GM23338 (cell line): ENCODE data around the gene FLNA. TPM values are rescaled to one million over a fixed set of nuclear protein-coding genes. Genes with fewer than 3 reads are reported as not detected.

Source experiments
- ATAC-seq: fragments of 200-7000 bp; cut with Tn5 transposase; 3 replicates; pipeline ENCODE4 v1.9.1; 2020
- DNase-seq: peaks from one replicate; pipeline ENCODE4 v3.0.0-alpha.2; 2015; ENCODE audit warnings: low spot score
- H2AFZ ChIP-seq: fragments of 200-600 bp; sonication (generic); 2 replicates; pipeline ENCODE4 v1.8.0; 2016; ENCODE audit warnings: antibody characterized with exemption, mild to moderate bottlenecking, moderate library complexity
- H3F3A ChIP-seq: fragments of 200-600 bp; sonication (generic); replicated peaks from 2 replicates; pipeline ENCODE4 v1.8.0; 2017; ENCODE audit warnings: antibody characterized with exemption, mixed run types, low read depth
- H3K27ac ChIP-seq: fragments of 200-600 bp; sonication (generic); 2 replicates; pipeline ENCODE4 v1.6.1; 2016; ENCODE audit warnings: low read depth
- H3K27me3 ChIP-seq: fragments of 200-600 bp; sonication (generic); 2 replicates; pipeline ENCODE4 v1.8.0; 2016; ENCODE audit warnings: mild to moderate bottlenecking, mixed run types, moderate library complexity; ENCODE audit not compliant: insufficient read depth
- H3K36me3 ChIP-seq: fragments of 200-600 bp; sonication (generic); 2 replicates; pipeline ENCODE4 v1.8.0; 2016; ENCODE audit warnings: mild to moderate bottlenecking; ENCODE audit not compliant: insufficient read depth
- H3K4me1 ChIP-seq: fragments of 200-600 bp; sonication (generic); 2 replicates; pipeline ENCODE4 v1.8.0; 2016; ENCODE audit warnings: mild to moderate bottlenecking, moderate library complexity; ENCODE audit not compliant: insufficient read depth
- H3K4me2 ChIP-seq: fragments of 200-600 bp; sonication (generic); 2 replicates; pipeline ENCODE4 v1.7.1; 2017; ENCODE audit warnings: mixed run types
- H3K4me3 ChIP-seq: fragments of 200-600 bp; sonication (generic); 2 replicates; pipeline ENCODE4 v1.6.1; 2016; ENCODE audit warnings: mixed run types
- H3K79me2 ChIP-seq: fragments of 200-600 bp; sonication (generic); replicated peaks from 2 replicates; pipeline ENCODE4 v1.8.0; 2017; ENCODE audit warnings: mild to moderate bottlenecking; ENCODE audit not compliant: insufficient read depth
- H3K9me2 ChIP-seq: fragments of 200-600 bp; sonication (generic); 2 replicates; pipeline ENCODE4 v1.8.0; 2017; ENCODE audit not compliant: insufficient read depth
- H4K20me1 ChIP-seq: fragments of 200-600 bp; sonication (generic); replicated peaks from 2 replicates; pipeline ENCODE4 v1.8.0; 2017; ENCODE audit warnings: mild to moderate bottlenecking; ENCODE audit not compliant: insufficient read depth
- H3K27ac Mint-ChIP-seq: 2 replicates; pipeline ENCODE4 v1.8.0; 2020; ENCODE audit warnings: inconsistent platforms, mild to moderate bottlenecking, moderate library complexity, mixed read lengths
- H3K27me3 Mint-ChIP-seq: 3 replicates; pipeline ENCODE4 v1.8.0; 2022; ENCODE audit warnings: low read depth, mild to moderate bottlenecking, moderate library complexity, mixed read lengths, inconsistent platforms; ENCODE audit not compliant: insufficient read depth, poor library complexity
- H3K36me3 Mint-ChIP-seq: 3 replicates; pipeline ENCODE4 v1.8.0; 2021; ENCODE audit warnings: low read depth, mild to moderate bottlenecking, inconsistent platforms, moderate library complexity, mixed read lengths
- H3K4me1 Mint-ChIP-seq: 3 replicates; pipeline ENCODE4 v1.8.0; 2020; ENCODE audit warnings: mild to moderate bottlenecking, inconsistent platforms, mixed read lengths
- H3K4me3 Mint-ChIP-seq: 3 replicates; pipeline ENCODE4 v1.8.0; 2021; ENCODE audit warnings: moderate library complexity, mild to moderate bottlenecking, inconsistent platforms, mixed read lengths
- H3K9me3 Mint-ChIP-seq: 3 replicates; pipeline ENCODE4 v1.8.0; 2020; ENCODE audit warnings: moderate library complexity, mild to moderate bottlenecking, inconsistent platforms, mixed read lengths
- EZH2 ChIP-seq: fragments of 200-600 bp; sonication (generic); IDR thresholded peaks from one replicate; pipeline ENCODE4 v1.8.0; 2017; ENCODE audit warnings: antibody characterized with exemption, mild to moderate bottlenecking, low read depth; ENCODE audit not compliant: unreplicated experiment
- EZH2phosphoT487 ChIP-seq: fragments of 200-600 bp; sonication (generic); IDR thresholded peaks from one replicate; pipeline ENCODE4 v1.8.1; 2018; ENCODE audit warnings: antibody characterized with exemption; ENCODE audit not compliant: unreplicated experiment
- JUNB ChIP-seq: IDR thresholded peaks from one replicate; pipeline ENCODE4 v1.6.1; 2016; ENCODE audit warnings: antibody characterized with exemption; ENCODE audit not compliant: unreplicated experiment
- NANOG ChIP-seq: IDR thresholded peaks from 2 replicates; pipeline ENCODE4 v1.6.1; 2016; ENCODE audit warnings: antibody characterized with exemption, borderline replicate concordance
- STAT1 ChIP-seq: IDR thresholded peaks from one replicate; pipeline ENCODE4 v1.6.1; 2016; ENCODE audit warnings: antibody characterized with exemption; ENCODE audit not compliant: unreplicated experiment
- ZNF331 ChIP-seq: fragments of 250-450 bp; sonication (Bioruptor Pico); IDR thresholded peaks from 2 replicates; pipeline ENCODE4 v1.5.0; 2020; ENCODE audit warnings: low read depth, mild to moderate bottlenecking, moderate library complexity
- polyA plus RNA-seq: library from polyadenylated mRNA; unstranded; fragments of >200 nt; fragmentation: Nextera tagmentation; extraction: Ambion mirVana; gene quantifications from 2 replicates; pipeline ENCODE4 v1.2.1, GENCODE V29; 2016
- total RNA-seq: library from RNA; depleted of rRNA; stranded (reverse); fragments of >200 nt; shearing (Covaris generic); gene quantifications from 2 replicates; pipeline ENCODE4 v1.2.3, GENCODE V29; 2014
- TF ChIP-seq, protein P1 (sequence below): IDR thresholded peaks from 2 replicates; pipeline ENCODE4 v1.6.1; 2016; ENCODE audit warnings: antibody characterized with exemption
- TF ChIP-seq, protein P2 (sequence below), 2 experiments: fragments of 200-600 bp in 1 of 2; sonication (generic) in 1 of 2; conservative IDR thresholded peaks; 2 replicates each; pipeline versions ENCODE4 v1.5.1 to v1.6.1; 2016 to 2017; ENCODE audit warnings: antibody characterized with exemption in 2 of 2, low read depth in 2 of 2, mild to moderate bottlenecking in 2 of 2, moderate library complexity in 1 of 2

Gene FLNA
- total and polyA plus RNA-seq, 2 experiments from 2014 or later = 579 to 1,445 TPM

DNA sequence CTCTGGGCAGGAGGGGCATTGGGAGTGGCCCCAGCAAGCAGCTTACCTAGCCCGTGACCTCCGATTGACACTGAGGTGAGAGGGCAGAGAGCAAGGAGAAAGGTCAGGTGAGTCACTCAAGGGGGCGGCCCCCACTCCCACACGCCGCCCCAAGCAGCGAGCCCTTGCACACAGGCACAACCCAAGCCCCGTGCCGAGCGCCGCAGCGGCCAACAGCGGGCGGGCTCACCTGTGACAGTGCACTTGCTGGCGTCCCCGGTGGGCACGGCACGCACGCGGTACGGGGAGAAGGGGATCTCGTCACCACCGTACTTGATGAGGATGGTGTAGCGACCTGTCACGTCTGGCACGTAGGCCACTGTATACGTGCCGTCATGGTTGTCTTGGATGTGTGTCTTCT lies 17.2 kb downstream of the FLNA start:
- H3K4me3 Mint-ChIP-seq = no peak overlapping the region
- no peak for DNase-seq
- H3K27me3 ChIP-seq = no peaks in the 10 kb centered on the region
- no peak overlapping the region for H3K27ac Mint-ChIP-seq
- H3K4me3 ChIP-seq = no peak overlapping the region
- H3K36me3 Mint-ChIP-seq = peaks cover 72% of the 10 kb centered on the region
- peaks cover 6% of the 10 kb centered on the region for H3F3A ChIP-seq
- H4K20me1 ChIP-seq = no peaks in the 10 kb centered on the region
- no peaks in the 10 kb centered on the region; the same call in 2 of the 3 replicates for H3K4me1 Mint-ChIP-seq
- H2AFZ ChIP-seq = no peak overlapping the region
- no peak overlapping the region for H3K4me2 ChIP-seq
- peaks cover 22% of the 10 kb centered on the region for H3K36me3 ChIP-seq
- no peaks in the 10 kb centered on the region for H3K4me1 ChIP-seq
- TF ChIP-seq EZH2phosphoT487 (no peak), ZNF331 (CRISPR knock-in tag) (no peak), EZH2 (no peak), NANOG (no peak), STAT1 (no peak)
- TF ChIP-seq, protein P1, sequence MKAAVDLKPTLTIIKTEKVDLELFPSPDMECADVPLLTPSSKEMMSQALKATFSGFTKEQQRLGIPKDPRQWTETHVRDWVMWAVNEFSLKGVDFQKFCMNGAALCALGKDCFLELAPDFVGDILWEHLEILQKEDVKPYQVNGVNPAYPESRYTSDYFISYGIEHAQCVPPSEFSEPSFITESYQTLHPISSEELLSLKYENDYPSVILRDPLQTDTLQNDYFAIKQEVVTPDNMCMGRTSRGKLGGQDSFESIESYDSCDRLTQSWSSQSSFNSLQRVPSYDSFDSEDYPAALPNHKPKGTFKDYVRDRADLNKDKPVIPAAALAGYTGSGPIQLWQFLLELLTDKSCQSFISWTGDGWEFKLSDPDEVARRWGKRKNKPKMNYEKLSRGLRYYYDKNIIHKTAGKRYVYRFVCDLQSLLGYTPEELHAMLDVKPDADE = no peak
- no peaks in the 10 kb centered on the region for H3K9me2 ChIP-seq
- H3K27ac ChIP-seq = no peak overlapping the region
- 0 out of 2 replicates have a peak, but pooled peaks cover 6% of the 10 kb centered on the region for H3K79me2 ChIP-seq
- peaks cover 5% of the 10 kb centered on the region for H3K27me3 Mint-ChIP-seq
- ATAC-seq = no peak
- no peaks in the 10 kb centered on the region; the same call in 2 of the 3 replicates for H3K9me3 Mint-ChIP-seq

DNA sequence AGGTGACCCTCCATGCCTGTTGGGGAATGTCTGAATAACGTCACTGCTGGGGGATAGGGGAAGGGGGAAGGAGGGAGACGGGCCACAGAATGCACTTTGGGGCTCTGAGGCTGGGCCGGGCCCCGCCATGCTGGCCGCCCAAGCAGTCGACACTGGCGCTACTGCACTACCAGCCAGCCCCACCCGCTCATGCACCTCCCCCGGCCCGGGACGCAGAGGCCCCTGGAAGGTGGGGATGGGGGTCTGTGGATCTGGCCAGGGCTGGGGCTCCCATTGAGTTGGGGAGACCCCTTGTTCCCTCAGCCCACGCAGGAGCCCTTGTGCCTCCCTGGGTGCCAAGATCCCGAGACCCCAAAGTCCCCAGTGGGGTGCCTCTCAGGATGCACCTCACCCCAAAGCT lies 17.8 kb downstream of the FLNA start:
- H3K4me3 ChIP-seq = no peak overlapping the region
- Mint-ChIP-seq H3K4me1 (no peaks in the 10 kb centered on the region; the same call in 2 of the 3 replicates), H3K27me3 (peaks cover 5% of the 10 kb centered on the region), H3K4me3 (no peak overlapping the region), H3K36me3 (peaks cover 72% of the 10 kb centered on the region), H3K9me3 (no peaks in the 10 kb centered on the region; the same call in 2 of the 3 replicates), H3K27ac (peak overlapping the region; percentile 31; the same call in 1 of the 2 replicates)
- ATAC-seq (no peak), DNase-seq (no peak)
- no peak overlapping the region for H3K4me2 ChIP-seq
- no peaks in the 10 kb centered on the region for H3K27me3 ChIP-seq
- no peak overlapping the region for H3K27ac ChIP-seq
- 0 out of 2 replicates have a peak, but pooled peaks cover under 1% of the 10 kb centered on the region for H3K79me2 ChIP-seq
- H3K4me1 ChIP-seq = no peaks in the 10 kb centered on the region
- H3F3A ChIP-seq = peaks cover 6% of the 10 kb centered on the region
- no peaks in the 10 kb centered on the region for H3K9me2 ChIP-seq
- TF ChIP-seq STAT1 (no peak), JUNB (no peak), EZH2 (no peak), NANOG (no peak)
- TF ChIP-seq, protein P1 = no peak
- TF ChIP-seq, protein P2, sequence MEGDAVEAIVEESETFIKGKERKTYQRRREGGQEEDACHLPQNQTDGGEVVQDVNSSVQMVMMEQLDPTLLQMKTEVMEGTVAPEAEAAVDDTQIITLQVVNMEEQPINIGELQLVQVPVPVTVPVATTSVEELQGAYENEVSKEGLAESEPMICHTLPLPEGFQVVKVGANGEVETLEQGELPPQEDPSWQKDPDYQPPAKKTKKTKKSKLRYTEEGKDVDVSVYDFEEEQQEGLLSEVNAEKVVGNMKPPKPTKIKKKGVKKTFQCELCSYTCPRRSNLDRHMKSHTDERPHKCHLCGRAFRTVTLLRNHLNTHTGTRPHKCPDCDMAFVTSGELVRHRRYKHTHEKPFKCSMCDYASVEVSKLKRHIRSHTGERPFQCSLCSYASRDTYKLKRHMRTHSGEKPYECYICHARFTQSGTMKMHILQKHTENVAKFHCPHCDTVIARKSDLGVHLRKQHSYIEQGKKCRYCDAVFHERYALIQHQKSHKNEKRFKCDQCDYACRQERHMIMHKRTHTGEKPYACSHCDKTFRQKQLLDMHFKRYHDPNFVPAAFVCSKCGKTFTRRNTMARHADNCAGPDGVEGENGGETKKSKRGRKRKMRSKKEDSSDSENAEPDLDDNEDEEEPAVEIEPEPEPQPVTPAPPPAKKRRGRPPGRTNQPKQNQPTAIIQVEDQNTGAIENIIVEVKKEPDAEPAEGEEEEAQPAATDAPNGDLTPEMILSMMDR (conservative IDR thresholded peaks at IDR 0.05; ENCODE audit: low read depth in 2 of 2) = no peak
- H3K36me3 ChIP-seq = peaks cover 21% of the 10 kb centered on the region
- no peak overlapping the region for H2AFZ ChIP-seq
- H4K20me1 ChIP-seq = no peaks in the 10 kb centered on the region
